Subcutaneous adipose tissue (tissue), 4 donors: Measurements from ENCODE around the gene KAT8. TPM values are rescaled to one million over a fixed set of nuclear protein-coding genes. Genes with fewer than 3 reads are reported as not detected.

Experiments used
- CTCF ChIP-seq: fragments of 450-650 bp; IDR thresholded peaks from one replicate; pipeline ENCODE4 v1.5.1; 2016; ENCODE audit warnings: low read depth, mild to moderate bottlenecking, control low read depth, antibody characterized with exemption, moderate library complexity
- total RNA-seq, 4 donors: library from RNA; depleted of rRNA; stranded (reverse); fragments of >200 nt; gene quantifications; one replicate each; pipeline ENCODE4 v1.1.0, GENCODE V29; 2016

The KAT8 gene
- total RNA-seq, 4 donors from 2014 or later, result 42.3 to 71.2 (median 51.9) TPM

- TF ChIP-seq CTCF, result no peak
These were observed 28.3 kb upstream of the KAT8 start for GRCh38 chr16:31089199-31089598.

GRCh38 chr16:31090540-31090939 is 26.9 kb upstream of the KAT8 start:
- no peak for TF ChIP-seq CTCF

GRCh38 chr16:31092330-31092729 is 25.1 kb upstream of the KAT8 start:
- no peak for TF ChIP-seq CTCF

- no peak for TF ChIP-seq CTCF
These were observed 24.2 kb upstream of the KAT8 start for GRCh38 chr16:31093132-31093703.

GRCh38 chr16:31094088-31094423 is 23.4 kb upstream of the KAT8 start:
- TF ChIP-seq CTCF, result no peak

GRCh38 chr16:31094424-31095120 is 22.9 kb upstream of the KAT8 start, which contains the start of gene VKORC1:
Gene VKORC1, minus strand, starts transcription at chr16:31094797. Its CDS starts 68 bp downstream, at chr16:31094729.
- TF ChIP-seq CTCF, result no peak

GRCh38 chr16:31099860-31100638 is 17.4 kb upstream of the KAT8 start:
- TF ChIP-seq CTCF, result no peak
